ENCODE data around the gene ZDHHC9.

ZDHHC9 gene

GRCh38 chrX:129846716-129847115 lies 3.0 kb upstream of the ZDHHC9 start:
- Histone ChIP-seq H3K27me3 (ENCODE audit: low read length) (no peaks in the 10 kb centered on the region), H3K27ac (ENCODE audit: low read depth, low read length) (no peak overlapping the region), H2AFZ (ENCODE audit: low read depth, low read length, severe bottlenecking) (no peak overlapping the region), H3K9me3 (ENCODE audit: insufficient read depth, low read length) (no peaks in the 10 kb centered on the region), H3K36me3 (ENCODE audit: low read length) (no peaks in the 10 kb centered on the region), H3K4me3 (ENCODE audit: insufficient read depth, low read length, poor library complexity, severe bottlenecking) (no peak overlapping the region), H3F3A (ENCODE audit: insufficient read depth) (no peaks in the 10 kb centered on the region; the same call in 1 of the 2 replicates), H3K79me2 (ENCODE audit: insufficient read depth, low read length) (no peaks in the 10 kb centered on the region; the same call in 1 of the 2 replicates), H3K9me2 (replicated peaks; ENCODE audit: insufficient read depth, low read length) (no peaks in the 10 kb centered on the region), H3K4me2 (ENCODE audit: low read depth, low read length, poor library complexity, severe bottlenecking) (no peak overlapping the region), H3K9ac (ENCODE audit: low read length) (no peak overlapping the region), H4K20me1 (ENCODE audit: low read depth, low read length) (no peaks in the 10 kb centered on the region)
- TF ChIP-seq EZH2phosphoT487 (conservative IDR thresholded peaks at IDR 0.05; ENCODE audit: low read length), result no peak
- no peak for TF ChIP-seq CTCF (IDR thresholded peaks at IDR 0.05; ENCODE audit: insufficient read depth, low read length, poor library complexity, severe bottlenecking)

GRCh38 chrX:129845616-129846190 lies 2.0 kb upstream of the ZDHHC9 start:
- TF ChIP-seq CTCF (IDR thresholded peaks at IDR 0.05; ENCODE audit: insufficient read depth, low read length, poor library complexity, severe bottlenecking), result no peak
- no peak for TF ChIP-seq EZH2phosphoT487 (conservative IDR thresholded peaks at IDR 0.05; ENCODE audit: low read length)
- Histone ChIP-seq H3K4me3 (ENCODE audit: insufficient read depth, low read length, poor library complexity, severe bottlenecking) (no peak overlapping the region), H3F3A (ENCODE audit: insufficient read depth) (no peaks in the 10 kb centered on the region; the same call in 1 of the 2 replicates), H3K36me3 (ENCODE audit: low read length) (no peaks in the 10 kb centered on the region), H3K27me3 (ENCODE audit: low read length) (no peaks in the 10 kb centered on the region), H3K9ac (ENCODE audit: low read length) (no peak overlapping the region), H2AFZ (ENCODE audit: low read depth, low read length, severe bottlenecking) (no peak overlapping the region), H4K20me1 (ENCODE audit: low read depth, low read length) (no peaks in the 10 kb centered on the region), H3K79me2 (ENCODE audit: insufficient read depth, low read length) (no peaks in the 10 kb centered on the region; the same call in 1 of the 2 replicates), H3K9me3 (ENCODE audit: insufficient read depth, low read length) (no peaks in the 10 kb centered on the region), H3K27ac (ENCODE audit: low read depth, low read length) (no peak overlapping the region), H3K9me2 (replicated peaks; ENCODE audit: insufficient read depth, low read length) (no peaks in the 10 kb centered on the region), H3K4me2 (ENCODE audit: low read depth, low read length, poor library complexity, severe bottlenecking) (no peak overlapping the region)

GRCh38 chrX:129843209-129843458 lies 552 bp downstream of the ZDHHC9 start:
- peak overlapping the region; percentile 83 for H3K4me2 ChIP-seq (ENCODE audit: low read depth, low read length, poor library complexity, severe bottlenecking)

More at GRCh38 chrX:129843209-129843458, 552 bp downstream of the ZDHHC9 start:
- no peaks in the 10 kb centered on the region for H3K9me3 ChIP-seq (ENCODE audit: insufficient read depth, low read length)
- peak overlapping the region; percentile 79 for H2AFZ ChIP-seq (ENCODE audit: low read depth, low read length, severe bottlenecking)
- no peaks in the 10 kb centered on the region for H3K27me3 ChIP-seq (ENCODE audit: low read length)
- no peaks in the 10 kb centered on the region; the same call in 1 of the 2 replicates for H3F3A ChIP-seq (ENCODE audit: insufficient read depth)
- H3K9me2 ChIP-seq (replicated peaks; ENCODE audit: insufficient read depth, low read length), result no peaks in the 10 kb centered on the region
- H3K4me3 ChIP-seq (ENCODE audit: insufficient read depth, low read length, poor library complexity, severe bottlenecking), result peak overlapping the region; percentile 59
- H3K36me3 ChIP-seq (ENCODE audit: low read length), result no peaks in the 10 kb centered on the region
- no peak for TF ChIP-seq EZH2phosphoT487 (conservative IDR thresholded peaks at IDR 0.05; ENCODE audit: low read length)
- TF ChIP-seq CTCF (IDR thresholded peaks at IDR 0.05; ENCODE audit: insufficient read depth, low read length, poor library complexity, severe bottlenecking), result no peak
- H3K27ac ChIP-seq (ENCODE audit: low read depth, low read length), result no peak overlapping the region
- H3K9ac ChIP-seq (ENCODE audit: low read length), result peak overlapping the region; percentile 73
- H3K79me2 ChIP-seq (ENCODE audit: insufficient read depth, low read length), result no peaks in the 10 kb centered on the region; the same call in 1 of the 2 replicates
- H4K20me1 ChIP-seq (ENCODE audit: low read depth, low read length), result no peaks in the 10 kb centered on the region
